NCI-H82 treated with DMSO at 0.1 percent for 48 hours (cell line): Measurements from ENCODE around the gene SCYL2.
"Not testable (repeated sequence)": the region's sequence is repeated elsewhere in the genome, so short reads cannot be mapped to it uniquely, and the experiment has no call there.

Experiments
- DNase-seq: peaks from one replicate; lab custom pipeline; 2025; ENCODE audit not compliant: unreplicated experiment; lab: John Stamatoyannopoulos, UW

SCYL2 gene

GRCh38 chr12:100311317-100311716 lies 44.3 kb downstream of the SCYL2 start:
- DNase-seq: no peak

- DNase-seq: no peak
These were observed 50.4 kb downstream of the SCYL2 start for GRCh38 chr12:100317371-100317770.

- no peak for DNase-seq
These were observed 57.5 kb downstream of the SCYL2 start for GRCh38 chr12:100324498-100324897.

GRCh38 chr12:100326208-100326607 lies 59.2 kb downstream of the SCYL2 start:
- DNase-seq: no peak

- no peak for DNase-seq
These were observed 62.8 kb downstream of the SCYL2 start for GRCh38 chr12:100329800-100330199.

- no peak for DNase-seq
These were observed 64.9 kb downstream of the SCYL2 start for GRCh38 chr12:100331871-100332270.

- DNase-seq: no peak
These were observed 65.9 kb downstream of the SCYL2 start for GRCh38 chr12:100332852-100333251.

GRCh38 chr12:100337299-100337698 lies 70.3 kb downstream of the SCYL2 start:
- no peak for DNase-seq

- no peak for DNase-seq
These were observed 70.8 kb downstream of the SCYL2 start for GRCh38 chr12:100337727-100338126.

GRCh38 chr12:100339071-100339470 lies 72.1 kb downstream of the SCYL2 start:
- DNase-seq: no peak

- not testable (repeated sequence) for DNase-seq
These were observed 75.9 kb downstream of the SCYL2 start for GRCh38 chr12:100342897-100343296.

- DNase-seq: not testable (repeated sequence)
These were observed 77.4 kb downstream of the SCYL2 start for GRCh38 chr12:100344351-100344750.

GRCh38 chr12:100345020-100345767 lies 78.2 kb downstream of the SCYL2 start:
- no peak for DNase-seq

GRCh38 chr12:100346660-100347059 lies 79.7 kb downstream of the SCYL2 start:
- no peak for DNase-seq

GRCh38 chr12:100348657-100349454 lies 81.9 kb downstream of the SCYL2 start:
- no peak for DNase-seq

GRCh38 chr12:100356644-100357223 lies 89.8 kb downstream of the SCYL2 start, which contains the start of gene SLC17A8:
Gene SLC17A8, plus strand, starts transcription at chr12:100357074. Its CDS starts 318 bp downstream, at chr12:100357392.
- no peak for DNase-seq

GRCh38 chr12:100359248-100359647 lies 92.3 kb downstream of the SCYL2 start:
- DNase-seq: no peak

GRCh38 chr12:100359822-100360221 lies 92.8 kb downstream of the SCYL2 start:
- DNase-seq: no peak

- no peak for DNase-seq
These were observed 93.5 kb downstream of the SCYL2 start for GRCh38 chr12:100360450-100360849.

- no peak for DNase-seq
These were observed 97.3 kb downstream of the SCYL2 start for GRCh38 chr12:100364324-100364723.

- DNase-seq: no peak
These were observed 98.4 kb downstream of the SCYL2 start for GRCh38 chr12:100365411-100365810.

- DNase-seq: no peak
These were observed 101.1 kb downstream of the SCYL2 start for GRCh38 chr12:100368066-100368465.
